Smooth muscle cell (in vitro differentiated cells): ENCODE measurements around the gene GCK. TPM values are rescaled to one million over a fixed set of nuclear protein-coding genes. Genes with fewer than 3 reads are reported as not detected.

ENCODE experiments used
- DNase-seq: peaks from one replicate; lab custom pipeline; 2025; ENCODE audit not compliant: unreplicated experiment; lab: John Stamatoyannopoulos, UW
- H2AFZ ChIP-seq: fragments of 200-600 bp; sonication (generic); 2 replicates; pipeline ENCODE4 v1.6.0; 2016; ENCODE audit warnings: antibody characterized with exemption, low read depth, mild to moderate bottlenecking
- H3F3A ChIP-seq: fragments of 200-600 bp; sonication (generic); 2 replicates; pipeline ENCODE4 v1.6.0; 2017; ENCODE audit warnings: antibody characterized with exemption, low read depth
- H3K27ac ChIP-seq: fragments of 200-600 bp; sonication (generic); 2 replicates; pipeline ENCODE4 v1.5.1; 2016; ENCODE audit warnings: low read depth, mild to moderate bottlenecking
- H3K27me3 ChIP-seq: fragments of 200-600 bp; sonication (generic); 2 replicates; pipeline ENCODE4 v1.6.1; 2016; ENCODE audit warnings: low read depth, mild to moderate bottlenecking
- H3K36me3 ChIP-seq: fragments of 200-600 bp; sonication (generic); 2 replicates; pipeline ENCODE4 v1.5.1; 2016; ENCODE audit warnings: low read depth
- H3K4me1 ChIP-seq: fragments of 200-600 bp; sonication (generic); 2 replicates; pipeline ENCODE4 v1.5.1; 2016; ENCODE audit warnings: low read depth
- H3K4me2 ChIP-seq: fragments of 200-600 bp; sonication (generic); 2 replicates; pipeline ENCODE4 v1.6.0; 2016; ENCODE audit warnings: mild to moderate bottlenecking
- H3K4me3 ChIP-seq: fragments of 200-600 bp; sonication (generic); 2 replicates; pipeline ENCODE4 v1.5.1; 2016; ENCODE audit warnings: mild to moderate bottlenecking
- H3K79me2 ChIP-seq: fragments of 200-600 bp; sonication (generic); 2 replicates; pipeline ENCODE4 v1.6.0; 2016; ENCODE audit warnings: low read depth, mild to moderate bottlenecking
- H3K9ac ChIP-seq: fragments of 200-600 bp; sonication (generic); 2 replicates; pipeline ENCODE4 v1.6.0; 2016; ENCODE audit warnings: low read depth
- H3K9me3 ChIP-seq: fragments of 200-600 bp; sonication (generic); replicated peaks from 2 replicates; pipeline ENCODE4 v1.5.1; 2016; ENCODE audit warnings: low read depth
- H4K20me1 ChIP-seq: fragments of 200-600 bp; sonication (generic); 2 replicates; pipeline ENCODE4 v1.6.0; 2016; ENCODE audit warnings: low read depth
- WGBS: methylation state at CpG from one replicate; pipeline ENCODE4 v1.1.7; 2016; ENCODE audit warnings: low lambda C conversion rate; 5-methylcytosine and 5-hydroxymethylcytosine counted together
- polyA plus RNA-seq: library from polyadenylated mRNA; unstranded; fragments of >200 nt; fragmentation: Nextera tagmentation; extraction: Ambion mirVana; gene quantifications from 2 replicates; pipeline ENCODE4 v1.2.1, GENCODE V29; 2016
- total RNA-seq: library from RNA; depleted of rRNA; stranded (reverse); fragments of >200 nt; gene quantifications from 2 replicates; pipeline ENCODE4 v1.2.3, GENCODE V29; 2014
- TF ChIP-seq, protein P1 (sequence below): fragments of 200-600 bp; sonication (generic); IDR thresholded peaks from 2 replicates; pipeline ENCODE4 v1.5.1; 2017; ENCODE audit warnings: borderline replicate concordance, mild to moderate bottlenecking, antibody characterized with exemption; ENCODE audit not compliant: insufficient read depth, poor library complexity, severe bottlenecking

The GCK gene
- total and polyA plus RNA-seq, 2 experiments from 2014 or later, result 1.6 to 5.5 TPM

DNA sequence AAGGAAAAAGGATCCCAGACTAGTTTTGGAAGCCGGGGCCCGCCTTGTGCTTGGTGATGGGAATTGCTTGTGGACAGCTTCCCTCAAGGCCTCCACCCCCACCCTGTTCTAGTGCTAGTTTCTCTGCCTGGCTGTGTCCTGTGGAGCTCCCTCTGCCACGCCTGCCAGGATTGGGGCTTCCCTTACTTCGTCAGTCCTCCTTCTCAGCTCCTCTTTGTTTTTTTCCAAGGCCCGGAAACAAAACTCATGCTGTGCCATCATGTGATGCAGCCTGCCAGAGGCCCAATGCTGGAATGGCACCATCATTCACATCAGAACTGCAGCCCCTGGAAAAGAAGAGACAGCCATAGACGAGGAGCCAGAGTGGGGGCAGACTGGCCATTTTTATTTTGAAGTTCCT, 22.8 kb upstream of the GCK start:
- Histone ChIP-seq H3K79me2 (no peaks in the 10 kb centered on the region), H3K27ac (no peak overlapping the region), H3K9ac (no peak overlapping the region), H3K9me3 (no peaks in the 10 kb centered on the region), H3K36me3 (peaks cover 6% of the 10 kb centered on the region), H2AFZ (no peak overlapping the region), H3K4me2 (no peak overlapping the region), H4K20me1 (peaks cover 32% of the 10 kb centered on the region), H3K27me3 (no peaks in the 10 kb centered on the region), H3K4me1 (peaks cover 6% of the 10 kb centered on the region), H3K4me3 (no peak overlapping the region), H3F3A (no peaks in the 10 kb centered on the region)
- TF ChIP-seq, protein P1, sequence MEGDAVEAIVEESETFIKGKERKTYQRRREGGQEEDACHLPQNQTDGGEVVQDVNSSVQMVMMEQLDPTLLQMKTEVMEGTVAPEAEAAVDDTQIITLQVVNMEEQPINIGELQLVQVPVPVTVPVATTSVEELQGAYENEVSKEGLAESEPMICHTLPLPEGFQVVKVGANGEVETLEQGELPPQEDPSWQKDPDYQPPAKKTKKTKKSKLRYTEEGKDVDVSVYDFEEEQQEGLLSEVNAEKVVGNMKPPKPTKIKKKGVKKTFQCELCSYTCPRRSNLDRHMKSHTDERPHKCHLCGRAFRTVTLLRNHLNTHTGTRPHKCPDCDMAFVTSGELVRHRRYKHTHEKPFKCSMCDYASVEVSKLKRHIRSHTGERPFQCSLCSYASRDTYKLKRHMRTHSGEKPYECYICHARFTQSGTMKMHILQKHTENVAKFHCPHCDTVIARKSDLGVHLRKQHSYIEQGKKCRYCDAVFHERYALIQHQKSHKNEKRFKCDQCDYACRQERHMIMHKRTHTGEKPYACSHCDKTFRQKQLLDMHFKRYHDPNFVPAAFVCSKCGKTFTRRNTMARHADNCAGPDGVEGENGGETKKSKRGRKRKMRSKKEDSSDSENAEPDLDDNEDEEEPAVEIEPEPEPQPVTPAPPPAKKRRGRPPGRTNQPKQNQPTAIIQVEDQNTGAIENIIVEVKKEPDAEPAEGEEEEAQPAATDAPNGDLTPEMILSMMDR, result no peak
- no peak for DNase-seq
- 92% methylated on average over 6 of the region's 6 CpGs for WGBS

DNA sequence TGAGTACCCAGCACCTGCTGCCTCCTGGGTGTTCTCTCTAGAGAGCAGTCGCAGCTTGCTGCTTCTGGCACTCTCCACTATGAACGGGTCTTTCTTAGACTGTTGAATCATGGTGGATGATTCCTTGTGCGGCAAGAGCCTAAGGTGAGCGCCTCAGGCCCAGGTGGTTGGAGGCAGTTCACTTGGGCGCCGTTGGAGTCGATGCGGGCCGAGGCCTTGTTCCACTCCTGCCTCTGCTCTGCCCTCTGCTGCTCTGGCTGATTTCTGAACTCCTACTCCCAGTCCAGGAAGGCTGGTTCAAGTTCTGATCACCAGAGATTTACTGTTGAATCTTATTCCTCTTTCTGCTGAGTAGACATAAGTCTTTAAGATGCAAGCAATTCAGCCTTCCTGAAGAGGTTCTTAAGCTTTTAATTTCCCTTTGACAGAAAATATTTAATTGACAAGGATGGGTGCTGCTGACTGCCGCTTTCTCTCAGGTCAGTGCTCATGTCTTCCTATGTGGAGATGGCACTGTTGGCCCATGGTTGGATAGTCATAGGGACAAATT, 22.0 kb upstream of the GCK start:
- peaks cover 6% of the 10 kb centered on the region for H3K4me1 ChIP-seq
- H3K36me3 ChIP-seq, result peaks cover 8% of the 10 kb centered on the region
- no peaks in the 10 kb centered on the region for H3K9me3 ChIP-seq
- H2AFZ ChIP-seq, result no peak overlapping the region
- 99% methylated on average over 10 of the region's 10 CpGs for WGBS
- H3K4me2 ChIP-seq, result no peak overlapping the region
- no peaks in the 10 kb centered on the region for H3F3A ChIP-seq
- no peak overlapping the region for H3K27ac ChIP-seq
- no peak for DNase-seq
- no peaks in the 10 kb centered on the region for H3K79me2 ChIP-seq
- no peak overlapping the region for H3K9ac ChIP-seq
- TF ChIP-seq, protein P1, result no peak
- H3K27me3 ChIP-seq, result no peaks in the 10 kb centered on the region
- no peak overlapping the region for H3K4me3 ChIP-seq
- H4K20me1 ChIP-seq, result peaks cover 40% of the 10 kb centered on the region

DNA sequence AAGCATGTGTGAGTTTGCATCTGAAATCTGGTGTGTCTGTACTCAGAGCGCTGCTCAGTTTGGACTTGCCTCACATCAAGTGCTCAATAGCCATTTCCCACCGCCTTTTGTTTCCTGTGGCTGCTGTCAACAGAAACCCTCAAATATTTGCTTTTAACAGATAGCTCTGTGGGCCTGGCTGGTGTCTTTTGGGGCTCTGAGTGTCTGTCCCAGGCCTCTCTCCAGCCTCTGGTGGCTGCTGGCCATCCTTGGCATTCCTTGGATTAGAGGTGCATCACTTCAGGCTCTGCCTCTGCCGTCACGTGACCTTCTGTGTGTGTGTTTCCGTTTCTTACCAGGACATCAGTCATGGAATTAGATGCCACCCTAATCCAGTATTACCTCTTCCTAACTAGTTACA, 20.9 kb upstream of the GCK start:
- TF ChIP-seq, protein P1, result no peak
- Histone ChIP-seq H2AFZ (no peak overlapping the region), H4K20me1 (peaks cover 51% of the 10 kb centered on the region), H3F3A (no peaks in the 10 kb centered on the region), H3K79me2 (peaks cover 2% of the 10 kb centered on the region), H3K4me3 (no peak overlapping the region), H3K9me3 (no peaks in the 10 kb centered on the region), H3K27me3 (no peaks in the 10 kb centered on the region), H3K4me2 (no peak overlapping the region), H3K36me3 (peaks cover 13% of the 10 kb centered on the region), H3K9ac (no peak overlapping the region), H3K27ac (no peak overlapping the region), H3K4me1 (peaks cover 6% of the 10 kb centered on the region)
- WGBS, result 97% methylated on average over 5 of the region's 5 CpGs
- no peak for DNase-seq

DNA sequence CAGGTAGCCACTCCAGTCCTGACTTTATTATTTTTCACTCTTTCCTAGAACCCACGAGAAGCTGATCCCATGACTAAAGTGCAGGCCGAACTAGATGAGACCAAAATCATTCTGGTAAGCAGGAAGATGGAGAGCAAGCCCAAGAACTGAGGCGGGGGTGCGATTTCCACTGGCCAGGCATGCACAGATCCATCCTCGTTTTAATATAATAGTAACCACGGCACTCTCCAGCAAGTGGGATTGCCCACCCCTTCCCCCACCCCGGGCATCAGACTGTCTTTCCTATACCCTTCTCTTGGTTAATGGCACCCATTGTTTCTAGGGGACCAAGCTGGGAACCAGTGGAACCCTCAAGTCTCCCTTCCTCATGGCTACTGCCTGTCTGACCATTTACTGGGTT, 18.8 kb upstream of the GCK start:
- H2AFZ ChIP-seq, result no peak overlapping the region
- WGBS, result 98% methylated on average over 7 of the region's 7 CpGs
- DNase-seq, result no peak
- H3K4me3 ChIP-seq, result no peak overlapping the region
- H3K4me2 ChIP-seq, result no peak overlapping the region
- H3K9ac ChIP-seq, result no peak overlapping the region
- no peaks in the 10 kb centered on the region for H3K9me3 ChIP-seq
- H3K4me1 ChIP-seq, result no peaks in the 10 kb centered on the region
- TF ChIP-seq, protein P1, result no peak
- no peaks in the 10 kb centered on the region for H3K27me3 ChIP-seq
- H3K79me2 ChIP-seq, result peaks cover 22% of the 10 kb centered on the region
- no peaks in the 10 kb centered on the region for H3F3A ChIP-seq
- H3K27ac ChIP-seq, result no peak overlapping the region
- H3K36me3 ChIP-seq, result peaks cover 17% of the 10 kb centered on the region
- peaks cover 71% of the 10 kb centered on the region for H4K20me1 ChIP-seq
